H1 (cell line): Measurements from ENCODE around the gene FASTKD3.

Source experiments
- CHD1 ChIP-seq: IDR thresholded peaks from 2 replicates; pipeline ENCODE4 v1.6.1; 2012; ENCODE audit warnings: low read depth, low read length, improper control_type of control experiment
- CHD2 ChIP-seq: IDR thresholded peaks from 2 replicates; pipeline ENCODE4 v1.6.1; 2012; ENCODE audit warnings: low read length, improper control_type of control experiment
- CREB1 ChIP-seq: IDR thresholded peaks from 2 replicates; pipeline ENCODE4 v1.6.1; 2012; ENCODE audit warnings: inconsistent platforms
- EZH2 ChIP-seq: fragments of 200-600 bp; sonication (generic); IDR thresholded peaks from 2 replicates; pipeline ENCODE4 v1.7.1; 2012; ENCODE audit warnings: low read depth, mild to moderate bottlenecking, moderate library complexity, low read length, inconsistent platforms; ENCODE audit not compliant: severe bottlenecking
- RAD21 ChIP-seq, 2 experiments: IDR thresholded peaks in 1 of 2; conservative IDR thresholded peaks in 1 of 2; 2 replicates each; pipeline ENCODE4 v1.6.1; 2011; ENCODE audit warnings: low read depth in 2 of 2, low read length in 2 of 2, improper control_type of control experiment in 1 of 2, inconsistent platforms in 1 of 2, mild to moderate bottlenecking in 1 of 2, moderate library complexity in 1 of 2
- SAP30 ChIP-seq: fragments of 300-600 bp; sonication (generic); IDR thresholded peaks from 2 replicates; pipeline ENCODE4 v1.7.1; 2012; ENCODE audit warnings: low read length, moderate library complexity, mild to moderate bottlenecking, inconsistent platforms; ENCODE audit not compliant: insufficient read depth, insufficient replicate concordance
- TAF1 ChIP-seq: IDR thresholded peaks from 2 replicates; pipeline ENCODE4 v1.6.1; 2011; ENCODE audit warnings: mild to moderate bottlenecking, low read depth, low read length

GRCh38 chr5:7837403-7837802, 31.4 kb downstream of the FASTKD3 start:
- TF ChIP-seq CREB1 (no peak), RAD21 (IDR thresholded peaks at IDR 0.05 in 1 of 2, conservative IDR thresholded peaks at IDR 0.05 in 1 of 2; ENCODE audit: low read depth in 2 of 2, low read length in 2 of 2) (no peak), SAP30 (no peak), CHD2 (no peak), CHD1 (no peak), EZH2 (no peak), TAF1 (no peak)
